Measurements from ENCODE around the gene AKIP1.
A peak's percentile ranks its signal among the peaks of the same experiment; 100 is the strongest.
"Not testable (repeated sequence)": the region's sequence is repeated elsewhere in the genome, so short reads cannot be mapped to it uniquely, and the experiment has no call there.

AKIP1 gene, protein sequence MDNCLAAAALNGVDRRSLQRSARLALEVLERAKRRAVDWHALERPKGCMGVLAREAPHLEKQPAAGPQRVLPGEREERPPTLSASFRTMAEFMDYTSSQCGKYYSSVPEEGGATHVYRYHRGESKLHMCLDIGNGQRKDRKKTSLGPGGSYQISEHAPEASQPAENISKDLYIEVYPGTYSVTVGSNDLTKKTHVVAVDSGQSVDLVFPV

DNA sequence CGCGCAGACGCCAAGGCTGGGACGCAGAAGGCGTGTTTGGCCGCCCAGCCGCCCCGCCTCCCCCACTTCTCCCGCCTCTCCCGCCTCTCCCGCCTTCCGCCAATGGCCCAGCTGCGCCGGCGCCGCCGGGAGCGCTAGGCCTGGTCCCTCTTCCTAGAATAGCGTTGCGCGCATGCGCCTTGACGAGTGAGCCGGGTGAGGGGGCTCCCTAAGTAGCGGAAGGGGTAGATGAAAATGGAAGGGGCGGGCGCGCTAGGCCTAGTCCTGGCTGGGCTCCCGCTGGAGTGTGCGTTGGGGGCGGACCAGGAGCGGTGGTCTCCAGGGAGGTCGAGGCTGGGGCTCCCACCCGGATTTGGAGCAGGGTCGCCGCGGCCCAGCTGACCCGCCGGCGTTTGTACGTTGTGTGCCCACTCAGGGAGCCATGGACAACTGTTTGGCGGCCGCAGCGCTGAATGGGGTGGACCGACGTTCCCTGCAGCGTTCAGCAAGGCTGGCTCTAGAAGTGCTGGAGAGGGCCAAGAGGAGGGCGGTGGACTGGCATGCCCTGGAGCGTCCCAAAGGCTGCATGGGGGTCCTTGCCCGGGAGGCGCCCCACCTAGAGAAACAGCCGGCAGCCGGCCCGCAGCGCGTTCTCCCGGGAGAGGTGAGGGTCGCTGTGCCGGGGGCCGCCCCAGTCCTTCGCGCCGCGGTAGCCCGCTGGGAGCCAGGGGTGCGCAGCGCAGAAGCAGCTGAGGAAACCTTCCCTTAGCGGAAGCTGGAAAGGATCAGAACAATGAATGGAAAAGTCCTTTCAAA lies at the start of gene AKIP1:
TSS of gene AKIP1 (plus strand) at position 161 of the 795 bp plus-strand sequence. CDS start at position 422, 261 bp downstream.
- DNase-seq (ENCODE audit: low read depth in 1 of 2, low spot score in 1 of 2), result peak; percentile 48 to 71

DNA sequence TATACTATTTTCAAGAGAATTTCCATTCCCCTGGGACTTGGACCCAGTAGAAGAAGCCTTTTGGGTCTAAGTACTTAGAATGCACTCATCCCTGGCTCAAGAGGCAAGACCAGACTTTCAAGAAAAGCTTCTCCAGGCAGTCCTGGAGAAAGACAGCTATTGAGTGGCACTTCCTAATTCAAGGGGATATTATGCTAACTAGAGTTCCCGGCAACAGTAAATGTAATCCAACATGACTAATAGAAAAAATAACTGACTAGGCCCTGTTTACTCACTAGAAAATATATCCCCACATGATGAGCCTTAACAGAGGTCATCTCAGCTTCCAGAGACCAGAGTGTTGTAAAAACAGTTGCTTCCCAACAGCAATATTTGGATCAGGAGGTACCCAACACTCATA lies 47.2 kb upstream of the AKIP1 start:
- no peak for DNase-seq (ENCODE audit: low read depth in 1 of 2, low spot score in 1 of 2)

DNA sequence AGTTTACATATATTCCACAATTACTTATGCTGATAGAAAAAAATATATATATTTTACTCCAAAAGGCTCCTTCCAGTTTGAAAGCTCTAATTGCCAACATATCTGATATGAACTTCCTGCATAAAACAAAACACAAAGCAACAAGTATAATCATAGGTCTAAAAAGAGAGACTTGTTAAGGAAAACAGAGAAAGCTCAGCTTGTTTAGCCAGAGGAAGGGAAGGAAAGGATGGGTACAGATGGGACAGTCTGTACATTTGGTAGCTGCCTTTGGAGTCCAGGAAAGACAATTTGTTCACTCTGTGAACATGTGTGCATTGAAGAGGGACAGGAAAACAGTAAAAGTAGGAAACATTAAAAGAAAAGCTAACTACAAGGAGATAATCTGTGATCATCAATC lies 45.7 kb upstream of the AKIP1 start:
- no peak for DNase-seq (ENCODE audit: low read depth in 1 of 2, low spot score in 1 of 2)

DNA sequence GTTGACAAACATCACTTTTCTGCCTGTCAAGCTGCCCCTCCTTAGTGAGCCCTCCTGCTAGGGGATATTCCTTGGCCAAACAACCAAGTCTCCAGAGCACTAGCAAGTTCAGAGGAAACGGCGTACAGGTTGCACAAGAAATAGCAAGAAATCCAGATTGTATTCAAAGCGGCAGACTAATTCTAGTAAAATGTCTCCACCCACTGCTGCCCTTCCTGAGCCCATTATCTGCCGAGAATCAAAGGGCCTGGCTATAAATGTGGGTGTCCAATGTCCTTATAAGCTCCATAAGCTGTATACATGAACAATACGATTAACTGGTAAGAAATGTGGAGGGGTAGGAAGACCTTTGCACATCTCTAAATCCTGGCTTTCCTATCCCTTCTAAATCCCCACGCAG lies 44.0 kb upstream of the AKIP1 start:
- DNase-seq (ENCODE audit: low read depth in 1 of 2, low spot score in 1 of 2), result no peak

DNA sequence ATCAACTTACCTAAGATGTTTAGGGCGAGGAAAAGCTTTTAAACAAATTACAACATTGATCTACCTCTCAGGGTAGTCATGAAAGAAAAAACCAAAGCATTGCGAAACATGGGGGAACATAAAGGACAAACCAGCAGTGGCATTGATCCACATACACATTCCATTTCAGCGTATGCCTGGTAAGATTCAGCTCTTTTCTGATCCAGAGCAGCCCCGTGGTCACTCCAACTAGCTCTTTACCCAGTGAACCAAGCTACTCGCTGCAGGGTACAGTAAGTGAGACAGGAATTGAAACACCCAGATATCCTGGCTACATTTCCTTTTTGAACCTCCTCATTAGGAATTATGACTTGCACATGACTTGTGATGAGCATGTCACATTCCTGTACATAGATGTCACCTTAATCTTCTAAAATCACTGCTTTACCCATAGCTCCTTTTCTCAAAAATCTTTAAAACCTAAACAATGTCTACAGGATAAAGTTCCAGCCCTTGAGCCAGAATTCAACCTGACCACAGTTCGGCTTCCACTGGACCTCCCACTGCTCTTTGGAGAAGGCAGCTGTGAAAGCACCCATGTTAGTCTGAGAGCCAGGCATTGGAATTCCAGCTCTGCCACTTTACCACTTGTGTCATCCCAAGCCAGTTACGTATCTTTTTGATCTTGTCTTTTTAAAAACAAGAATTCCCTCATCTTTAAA lies 42.9 kb upstream of the AKIP1 start:
- DNase-seq (ENCODE audit: low read depth in 1 of 2, low spot score in 1 of 2), result no peak

DNA sequence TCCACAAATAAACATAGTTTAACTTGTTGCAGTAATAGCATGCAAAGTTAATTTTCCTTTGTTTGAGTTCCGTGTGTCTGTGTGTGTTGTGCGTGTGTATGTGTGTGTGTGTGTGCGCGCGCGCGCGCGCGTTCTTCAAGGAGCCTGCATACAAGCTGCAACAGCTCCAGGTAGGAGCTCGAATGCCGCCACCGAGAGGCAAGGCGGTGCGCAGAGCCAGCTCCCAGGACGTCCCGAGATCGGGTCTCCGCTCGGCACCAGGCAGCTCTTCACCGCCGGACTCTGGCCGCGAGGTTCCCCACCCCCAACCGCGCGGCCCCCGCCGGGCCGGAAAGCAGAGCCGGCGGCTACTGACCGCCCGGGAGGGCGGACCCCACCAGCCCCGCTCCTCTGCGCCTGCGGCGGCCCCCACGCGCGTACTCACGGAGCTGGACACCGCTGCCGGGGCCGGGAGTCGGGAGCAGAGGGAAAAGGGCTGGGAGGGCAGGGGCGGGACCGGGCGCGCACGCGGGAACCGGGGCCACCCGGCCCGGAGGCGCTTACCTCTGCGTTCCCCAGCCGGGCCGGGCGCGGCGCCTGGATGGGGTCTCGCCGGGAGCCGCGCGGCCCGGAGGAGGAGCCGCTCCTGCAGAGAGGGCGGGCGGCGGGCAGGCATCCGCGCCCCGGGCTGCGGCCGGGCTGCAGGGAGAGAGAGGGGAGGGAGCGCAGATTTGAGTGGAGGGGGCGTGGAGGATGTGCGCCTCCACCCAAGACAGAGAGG lies 40.4 kb upstream of the AKIP1 start:
- no peak for DNase-seq (ENCODE audit: low read depth in 1 of 2, low spot score in 1 of 2)

DNA sequence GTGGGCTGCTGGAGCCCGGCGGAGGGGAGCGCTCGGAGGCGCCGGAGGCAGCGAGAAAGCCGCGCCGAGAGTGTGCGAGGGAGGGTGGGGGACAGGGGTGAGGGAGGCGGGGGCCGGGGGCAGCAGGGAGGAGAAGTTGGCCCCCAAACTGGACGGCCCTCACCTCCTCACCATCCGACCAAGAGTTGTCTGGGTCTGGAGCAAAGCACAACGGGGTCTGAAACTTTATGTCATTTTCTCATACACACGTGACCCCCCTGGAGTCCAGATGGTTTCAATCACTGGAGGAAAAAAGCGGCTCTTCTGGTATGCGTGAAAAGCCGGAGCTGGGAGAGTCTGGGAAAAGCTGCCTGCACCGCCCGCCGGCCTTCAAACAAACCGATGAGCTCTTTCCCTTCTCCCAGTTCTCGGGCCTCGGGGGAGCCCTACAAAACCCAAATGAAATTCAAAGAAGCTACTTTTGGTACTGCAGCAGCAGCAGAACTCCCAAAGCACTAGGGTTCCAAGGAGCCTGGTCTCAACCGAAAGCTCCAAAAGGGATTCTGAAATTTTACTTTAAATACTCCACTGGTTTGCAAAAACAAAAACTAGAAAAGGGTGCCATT lies 39.7 kb upstream of the AKIP1 start:
- DNase-seq (ENCODE audit: low read depth in 1 of 2, low spot score in 1 of 2), result no peak

DNA sequence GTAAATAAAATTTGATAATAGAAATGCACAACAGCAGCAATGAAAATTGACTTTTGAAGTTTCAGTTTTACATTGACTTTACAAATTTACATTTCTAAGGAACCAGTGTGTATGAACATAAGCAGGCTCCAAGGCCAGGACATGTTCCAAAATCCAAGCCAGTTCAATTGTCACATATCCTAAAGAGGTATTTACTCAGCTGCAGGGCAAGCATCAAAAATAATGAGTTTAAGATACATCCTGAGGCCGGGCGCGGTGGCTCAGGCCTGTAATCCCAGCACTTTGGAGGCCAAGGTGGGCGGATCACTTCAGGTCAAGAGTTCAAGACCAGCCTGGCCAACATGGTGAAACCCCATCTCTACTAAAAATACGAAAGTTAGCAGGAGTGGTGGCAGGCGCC lies 39.0 kb upstream of the AKIP1 start:
- DNase-seq (ENCODE audit: low read depth in 1 of 2, low spot score in 1 of 2), result no peak

DNA sequence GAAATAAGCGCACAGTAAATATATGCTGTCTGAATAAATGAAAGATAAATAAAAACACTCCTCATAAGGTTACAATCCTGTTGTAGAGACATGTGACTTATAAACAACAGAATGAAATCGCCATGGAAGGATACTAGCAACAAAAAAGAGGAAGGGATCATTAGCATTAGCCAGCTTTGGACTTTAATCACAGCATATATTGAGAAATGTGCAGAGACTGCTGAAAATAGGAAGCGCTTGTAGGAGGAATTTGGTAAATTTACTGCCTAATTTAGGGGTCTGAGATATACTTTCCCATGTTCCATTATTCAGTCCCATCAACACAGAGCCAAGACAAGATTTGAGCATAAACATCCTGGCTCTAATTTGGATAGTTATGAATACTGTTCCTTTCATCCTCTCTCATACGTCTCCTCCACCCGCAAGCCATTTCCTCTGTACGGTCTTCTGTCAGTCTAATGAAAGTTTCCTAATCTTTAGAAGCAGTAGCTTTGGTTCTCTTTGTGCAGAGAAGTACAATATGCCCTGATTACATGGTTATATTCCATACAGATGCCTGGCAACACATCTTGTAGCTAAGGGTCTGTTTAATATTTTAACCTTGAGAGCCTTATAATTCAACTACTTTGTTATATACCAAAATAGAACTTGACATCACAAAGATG lies 37.1 kb upstream of the AKIP1 start:
- no peak for DNase-seq (ENCODE audit: low read depth in 1 of 2, low spot score in 1 of 2)

DNA sequence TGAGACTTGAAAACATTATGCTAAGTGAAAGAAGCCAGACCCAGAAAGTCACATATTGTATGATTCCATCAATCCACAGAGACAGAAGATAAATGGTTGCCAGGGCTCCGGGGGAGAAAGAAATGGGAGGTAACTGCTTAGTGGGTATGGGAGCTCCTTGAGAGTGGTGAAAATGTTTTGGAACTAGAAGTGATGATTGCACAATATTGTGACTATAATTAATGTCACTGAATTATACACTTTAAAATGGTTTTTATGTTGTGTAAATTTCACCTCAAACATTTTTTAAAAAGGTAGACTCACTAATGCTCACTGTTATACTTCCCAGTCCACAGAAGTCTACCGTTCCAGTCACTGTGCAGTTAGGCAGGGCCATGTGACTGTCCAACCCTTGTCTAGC lies 32.2 kb upstream of the AKIP1 start:
- DNase-seq (ENCODE audit: low read depth in 1 of 2, low spot score in 1 of 2), result no peak

DNA sequence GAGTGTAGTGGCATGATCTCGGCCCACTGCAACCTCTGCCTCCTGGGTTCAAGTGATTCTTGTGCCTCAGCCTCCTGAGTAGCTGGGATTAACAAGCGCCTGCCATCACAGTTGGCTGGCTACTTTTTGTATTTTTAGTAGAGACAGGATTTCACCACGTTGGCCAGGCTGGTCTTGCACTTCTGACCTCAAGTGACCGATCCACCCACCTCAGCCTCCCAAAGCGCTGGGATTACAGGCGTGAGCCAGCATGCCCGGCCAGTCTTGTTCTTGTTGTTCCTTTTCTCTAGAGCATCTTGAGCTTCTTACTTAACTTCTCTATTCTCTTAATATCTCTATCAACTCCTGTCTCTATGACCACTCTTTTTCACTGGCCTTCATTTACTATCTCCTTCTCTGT lies 29.4 kb upstream of the AKIP1 start:
- not testable (repeated sequence) for DNase-seq (ENCODE audit: low read depth in 1 of 2, low spot score in 1 of 2)

DNA sequence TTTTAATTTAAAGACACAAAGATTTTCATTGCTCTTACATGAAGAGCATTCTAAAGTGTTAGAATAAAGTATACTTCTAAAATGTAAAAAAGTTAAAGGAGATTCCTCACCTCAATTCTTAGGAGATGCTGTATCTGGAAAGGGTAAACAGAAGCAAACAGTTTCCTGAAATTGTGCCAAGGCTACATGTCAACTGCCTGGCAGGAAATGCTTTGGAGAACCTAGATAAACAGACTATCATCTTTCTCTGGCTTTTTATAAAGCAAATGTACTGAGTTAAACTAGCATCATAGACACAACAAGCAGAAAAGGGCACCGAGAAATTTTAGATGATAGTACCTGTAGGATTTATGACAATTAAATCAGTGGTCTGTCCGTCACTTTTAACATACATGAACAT lies 24.7 kb upstream of the AKIP1 start:
- no peak for DNase-seq (ENCODE audit: low read depth in 1 of 2, low spot score in 1 of 2)

DNA sequence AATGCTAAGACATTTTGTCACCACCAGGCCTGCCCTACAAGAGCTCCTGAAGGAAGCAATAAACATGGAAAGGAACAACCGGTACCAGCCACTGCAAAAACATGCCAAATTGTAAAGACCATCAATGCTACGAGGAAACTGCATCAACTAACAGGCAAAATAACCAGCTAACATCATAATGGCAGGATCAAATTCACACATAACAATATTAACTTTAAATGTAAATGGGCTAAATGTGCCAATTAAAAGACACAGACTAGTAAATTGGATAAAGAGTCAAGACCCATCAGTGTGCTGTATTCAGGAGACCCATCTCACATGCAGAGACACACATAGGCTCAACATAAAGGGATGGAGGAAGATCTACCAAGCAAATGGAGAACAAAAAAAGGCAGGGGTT lies 19.8 kb upstream of the AKIP1 start:
- DNase-seq (ENCODE audit: low read depth in 1 of 2, low spot score in 1 of 2), result not testable (repeated sequence)

DNA sequence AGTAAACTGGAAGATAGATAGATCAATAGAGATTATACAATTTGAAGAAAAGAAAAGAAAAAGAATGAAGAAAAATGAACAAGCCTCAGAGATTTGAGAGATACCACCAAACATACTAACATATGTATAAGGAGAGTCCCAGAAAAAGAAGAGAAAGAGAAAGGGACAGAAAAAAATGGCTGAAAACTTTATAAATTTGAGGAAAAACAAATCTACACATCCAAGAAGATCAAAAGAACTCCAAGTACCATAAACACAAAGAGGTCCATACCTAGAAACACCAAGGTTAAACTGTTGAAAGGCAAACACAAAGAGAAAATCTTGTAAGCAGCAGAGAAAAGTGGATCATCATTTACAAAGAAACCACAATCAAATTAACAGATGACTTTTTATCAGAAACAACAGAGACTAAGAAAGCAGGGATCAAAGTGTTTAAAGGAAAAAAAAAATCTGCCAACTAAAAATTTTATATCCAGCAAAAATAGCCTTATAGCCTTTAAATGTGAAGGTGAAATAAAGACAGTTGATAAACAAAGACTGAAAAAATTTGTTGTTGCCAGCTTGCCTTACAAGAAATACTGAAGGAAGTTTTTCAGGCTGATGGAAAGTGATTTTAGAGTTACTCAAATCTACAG lies 11.8 kb upstream of the AKIP1 start:
- no peak for DNase-seq (ENCODE audit: low read depth in 1 of 2, low spot score in 1 of 2)

DNA sequence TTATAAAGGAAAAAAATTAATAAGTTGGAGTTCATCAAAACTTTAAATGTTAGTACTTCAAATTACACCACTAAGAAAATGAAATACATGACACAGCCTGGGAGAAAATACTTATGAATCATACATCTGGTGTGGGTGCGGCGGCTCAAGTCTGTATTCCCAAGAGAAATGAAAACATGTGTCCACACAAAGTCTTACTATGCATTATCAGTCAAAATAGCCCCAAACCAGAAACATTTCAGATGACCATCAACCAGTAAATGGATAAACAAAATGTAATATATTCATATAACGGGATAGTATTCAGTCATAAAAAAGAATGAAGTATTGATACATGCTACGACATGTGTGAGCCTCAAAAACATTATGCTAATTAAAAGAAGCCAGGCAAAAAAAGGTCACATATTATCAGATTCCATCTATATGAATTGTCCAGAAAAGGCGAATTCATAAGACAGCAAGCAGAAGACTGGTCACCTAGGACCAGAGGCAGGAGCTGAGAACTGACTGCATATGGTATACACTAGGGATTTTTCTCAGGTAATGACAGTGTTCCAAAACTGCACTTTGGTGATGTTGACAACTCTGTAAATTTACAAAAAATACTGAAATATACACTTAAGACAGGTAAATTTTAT lies 5.3 kb upstream of the AKIP1 start:
- no peak for DNase-seq (ENCODE audit: low read depth in 1 of 2, low spot score in 1 of 2)

DNA sequence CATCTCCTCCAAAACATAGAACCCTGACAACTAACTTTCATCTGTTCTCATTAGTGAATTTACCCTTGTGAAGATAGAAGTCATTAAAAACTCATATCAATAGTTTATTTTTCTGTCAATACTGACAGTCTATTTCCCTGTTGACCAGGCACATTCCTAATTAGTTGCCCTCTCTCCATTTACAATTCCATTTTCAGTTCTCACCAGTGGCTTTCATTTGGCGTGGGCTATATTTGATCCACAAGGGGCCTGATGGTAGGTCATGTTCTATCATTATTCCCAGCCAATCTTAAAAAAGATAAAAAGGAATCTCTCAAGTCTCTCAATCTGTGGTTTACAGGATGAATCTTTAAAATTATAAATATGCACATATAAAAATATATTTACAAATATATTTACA lies 3.9 kb upstream of the AKIP1 start:
- DNase-seq (ENCODE audit: low read depth in 1 of 2, low spot score in 1 of 2), result no peak

DNA sequence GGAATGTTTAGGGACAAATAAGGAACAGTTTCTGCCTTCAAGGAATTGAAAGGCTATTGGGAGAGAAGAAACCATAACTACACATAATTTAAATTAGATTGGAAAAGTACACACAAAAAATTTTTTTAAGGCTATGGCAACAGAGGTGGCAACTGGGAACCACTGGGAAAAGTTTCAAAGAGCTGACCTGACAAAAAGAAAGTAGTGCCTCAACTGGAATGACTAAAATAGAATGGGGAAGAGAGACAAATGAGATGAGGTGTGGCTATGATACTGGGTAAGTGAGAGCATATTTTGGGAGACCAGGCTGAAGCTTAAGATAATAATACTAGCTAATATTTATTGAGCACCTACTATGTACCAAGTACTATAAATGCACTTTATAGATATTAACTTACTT lies 2.9 kb upstream of the AKIP1 start:
- no peak for DNase-seq (ENCODE audit: low read depth in 1 of 2, low spot score in 1 of 2)

DNA sequence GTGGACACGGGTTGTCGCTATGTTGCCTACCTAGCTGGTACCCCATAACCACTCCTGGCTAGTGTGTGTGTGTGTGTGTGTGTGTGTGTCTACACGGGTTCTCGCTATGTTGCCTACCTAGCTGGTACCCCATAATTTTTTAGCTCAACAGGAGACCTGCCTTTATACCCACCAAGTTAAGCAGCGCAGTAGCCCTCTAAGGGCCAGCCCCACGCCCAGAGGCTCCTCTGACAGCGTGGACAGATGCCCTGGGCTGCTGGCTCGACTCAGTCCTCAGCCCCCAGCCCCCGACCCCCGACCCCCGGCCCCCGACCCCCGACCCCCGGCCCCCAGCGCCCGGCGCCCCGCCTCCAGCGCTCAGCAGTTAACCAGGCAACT lies 351 bp upstream of the AKIP1 start:
- DNase-seq (ENCODE audit: low read depth in 1 of 2, low spot score in 1 of 2), result no peak

DNA sequence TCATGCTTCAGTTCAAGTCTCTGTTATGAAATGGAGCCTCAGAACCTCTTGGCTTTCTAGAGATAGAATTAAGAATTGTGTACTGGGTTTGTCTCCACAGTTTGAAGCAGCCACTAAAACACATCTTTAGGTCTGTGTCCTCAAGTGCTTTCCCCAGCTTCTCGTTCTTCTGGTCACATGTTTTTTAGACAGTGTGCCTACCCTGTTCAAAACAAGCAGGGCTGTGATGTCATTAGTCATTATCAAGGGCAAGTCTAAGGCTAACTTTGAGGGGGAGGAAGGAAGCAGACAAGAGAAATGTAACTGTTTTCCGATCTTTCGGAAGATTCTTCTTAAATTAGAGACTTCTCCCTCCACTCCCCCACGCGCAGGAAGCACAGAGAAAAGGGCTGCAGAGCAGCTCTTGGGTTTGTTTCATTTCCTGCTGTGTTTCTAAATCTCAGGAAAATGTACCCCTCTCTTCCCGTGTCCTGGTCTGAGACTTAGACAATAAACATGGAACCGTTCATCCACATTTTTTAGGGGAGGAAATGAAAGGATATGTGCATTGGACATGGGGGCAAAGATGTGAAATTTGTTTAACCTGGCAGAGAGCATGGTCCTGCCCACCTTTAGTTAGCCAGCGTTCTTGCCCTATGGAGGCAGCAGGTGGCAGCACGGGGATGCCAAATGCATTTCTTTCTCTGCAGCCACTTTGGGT lies 3.1 kb downstream of the AKIP1 start:
- DNase-seq (ENCODE audit: low read depth in 1 of 2, low spot score in 1 of 2), result peak in 1 of 2 donors; percentile 15
